HEK293 (cell line): ENCODE results near the gene ZCCHC7.

ENCODE experiments used
- CTCF ChIA-PET: fragments of 350-600 bp; formaldehyde crosslinking; extraction: SDS; loops from one replicate; lab custom pipeline; 2021; ENCODE audit warnings: antibody characterized with exemption; lab: Yijun Ruan, JAX
- POLR2A ChIA-PET: fragments of 300-600 bp; formaldehyde crosslinking; extraction: SDS; loops from one replicate; lab custom pipeline; 2020; ENCODE audit warnings: antibody characterized with exemption, inconsistent platforms; lab: Yijun Ruan, JAX
- H3K27ac ChIP-seq: fragments of 200-500 bp; sonication (Bioruptor generic); 2 replicates; pipeline ENCODE4 v1.5.1; 2014; ENCODE audit warnings: low read depth, low read length, control low read depth, inconsistent platforms; ENCODE audit errors: extremely low read depth
- H3K36me3 ChIP-seq, 2 experiments: fragments of 200-500 bp in 1 of 2; sonication (Bioruptor generic) in 1 of 2; 1 replicate in 1 of 2; 2 replicates in 1 of 2; pipeline ENCODE4 v1.5.1; 2014 to 2017; ENCODE audit warnings: inconsistent platforms in 2 of 2, low read length in 2 of 2; ENCODE audit not compliant: control insufficient read depth in 2 of 2, insufficient read depth in 1 of 2
- H3K4me1 ChIP-seq: fragments of 200-500 bp; sonication (Bioruptor generic); 2 replicates; pipeline ENCODE4 v1.5.1; 2014; ENCODE audit warnings: mild to moderate bottlenecking, low read length, inconsistent platforms; ENCODE audit not compliant: control insufficient read depth, insufficient read depth
- H3K4me3 ChIP-seq: 2 replicates; pipeline ENCODE4 v1.5.1; 2011; ENCODE audit warnings: low read depth, mild to moderate bottlenecking, control low read depth, low read length, moderate library complexity
- H3K9me3 ChIP-seq: fragments of 200-500 bp; sonication (Bioruptor generic); 2 replicates; pipeline ENCODE4 v1.5.1; 2014; ENCODE audit warnings: low read depth, low read length, inconsistent platforms; ENCODE audit not compliant: control insufficient read depth, insufficient read depth
- HOXA7 ChIP-seq: sonication (generic); formaldehyde crosslinking; IDR thresholded peaks from 2 replicates; pipeline ENCODE4 v1.8.1; 2022; ENCODE audit warnings: missing genetic modification reagents, borderline replicate concordance
- MEIS1 ChIP-seq: sonication (generic); formaldehyde crosslinking; IDR thresholded peaks from 2 replicates; pipeline ENCODE4 v1.8.1; 2022; ENCODE audit warnings: missing genetic modification reagents, mild to moderate bottlenecking, borderline replicate concordance
- SETDB1 ChIP-seq: IDR thresholded peaks from one replicate; pipeline ENCODE4 v1.6.1; 2017; ENCODE audit warnings: mild to moderate bottlenecking, low read length, moderate library complexity, mixed read lengths; ENCODE audit not compliant: insufficient read length
- WT1 ChIP-seq: fragments of 450-650 bp; formaldehyde crosslinking; IDR thresholded peaks from 2 replicates; pipeline ENCODE4 v1.5.1; 2016; ENCODE audit warnings: missing biosample characterization, missing genetic modification characterization
- ZBTB20 ChIP-seq: fragments of 450-650 bp; formaldehyde crosslinking; IDR thresholded peaks from 2 replicates; pipeline ENCODE4 v1.5.1; 2016; ENCODE audit warnings: missing biosample characterization, missing genetic modification characterization
- ZNF112 ChIP-seq: fragments of 450-650 bp; formaldehyde crosslinking; IDR thresholded peaks from 2 replicates; pipeline ENCODE4 v1.5.0; 2017; ENCODE audit warnings: missing biosample characterization, missing genetic modification characterization
- ZNF175 ChIP-seq: fragments of 450-650 bp; formaldehyde crosslinking; IDR thresholded peaks from 2 replicates; pipeline ENCODE4 v1.5.1; 2016; ENCODE audit warnings: missing biosample characterization, missing genetic modification characterization
- ZNF184 ChIP-seq: fragments of 450-650 bp; IDR thresholded peaks from 2 replicates; pipeline ENCODE4 v1.5.1; 2018; ENCODE audit warnings: missing biosample characterization, mild to moderate bottlenecking, missing genetic modification characterization
- ZNF223 ChIP-seq: fragments of 450-650 bp; formaldehyde crosslinking; IDR thresholded peaks from 2 replicates; pipeline ENCODE4 v1.5.1; 2016; ENCODE audit warnings: missing biosample characterization, missing genetic modification characterization
- ZNF23 ChIP-seq: fragments of 450-650 bp; formaldehyde crosslinking; IDR thresholded peaks from 2 replicates; pipeline ENCODE4 v1.5.1; 2016; ENCODE audit warnings: missing biosample characterization, missing genetic modification characterization, borderline replicate concordance
- ZNF248 ChIP-seq: fragments of 450-650 bp; formaldehyde crosslinking; IDR thresholded peaks from 2 replicates; pipeline ENCODE4 v1.5.1; 2017; ENCODE audit warnings: missing biosample characterization, missing genetic modification characterization
- ZNF354C ChIP-seq: fragments of 450-650 bp; formaldehyde crosslinking; IDR thresholded peaks from 2 replicates; pipeline ENCODE4 v1.5.1; 2016; ENCODE audit warnings: missing biosample characterization, missing genetic modification characterization, low read depth, borderline replicate concordance
- ZNF366 ChIP-seq: fragments of 450-650 bp; formaldehyde crosslinking; conservative IDR thresholded peaks from 2 replicates; pipeline ENCODE4 v1.5.1; 2016; ENCODE audit warnings: missing biosample characterization, missing genetic modification characterization
- ZNF394 ChIP-seq: fragments of 450-650 bp; formaldehyde crosslinking; IDR thresholded peaks from 2 replicates; pipeline ENCODE4 v1.5.1; 2016; ENCODE audit warnings: missing biosample characterization, missing genetic modification characterization, mild to moderate bottlenecking, moderate library complexity, borderline replicate concordance
- ZNF521 ChIP-seq: fragments of 450-650 bp; formaldehyde crosslinking; IDR thresholded peaks from 2 replicates; pipeline ENCODE4 v1.5.1; 2017; ENCODE audit warnings: missing biosample characterization, mild to moderate bottlenecking, missing genetic modification characterization
- ZNF561 ChIP-seq: fragments of 450-650 bp; IDR thresholded peaks from 2 replicates; pipeline ENCODE4 v1.5.1; 2018; ENCODE audit warnings: missing biosample characterization, missing genetic modification characterization, borderline replicate concordance
- ZNF571 ChIP-seq: fragments of 450-650 bp; formaldehyde crosslinking; IDR thresholded peaks from 2 replicates; pipeline ENCODE4 v1.5.0; 2017; ENCODE audit warnings: missing biosample characterization, missing genetic modification characterization
- ZNF621 ChIP-seq: fragments of 450-650 bp; formaldehyde crosslinking; IDR thresholded peaks from 2 replicates; pipeline ENCODE4 v1.5.1; 2017; ENCODE audit warnings: missing biosample characterization, missing genetic modification characterization
- ZNF623 ChIP-seq: fragments of 450-650 bp; formaldehyde crosslinking; IDR thresholded peaks from 2 replicates; pipeline ENCODE4 v1.5.1; 2016; ENCODE audit warnings: missing biosample characterization, missing genetic modification characterization
- ZNF626 ChIP-seq: fragments of 450-650 bp; sonication (Bioruptor Pico); formaldehyde crosslinking; IDR thresholded peaks from 2 replicates; pipeline ENCODE4 v1.5.1; 2018; ENCODE audit warnings: missing biosample characterization, missing genetic modification characterization, inconsistent platforms
- ZNF654 ChIP-seq: fragments of 450-650 bp; formaldehyde crosslinking; IDR thresholded peaks from 2 replicates; pipeline ENCODE4 v1.5.1; 2016; ENCODE audit warnings: low read depth, missing biosample characterization, missing genetic modification characterization
- ZNF707 ChIP-seq: fragments of 450-650 bp; formaldehyde crosslinking; IDR thresholded peaks from 2 replicates; pipeline ENCODE4 v1.5.1; 2016; ENCODE audit warnings: missing biosample characterization, missing genetic modification characterization
- ZNF747 ChIP-seq: fragments of 450-650 bp; formaldehyde crosslinking; IDR thresholded peaks from 2 replicates; pipeline ENCODE4 v1.5.1; 2016; ENCODE audit warnings: missing biosample characterization, missing genetic modification characterization
- ZSCAN23 ChIP-seq: fragments of 450-650 bp; formaldehyde crosslinking; IDR thresholded peaks from 2 replicates; pipeline ENCODE4 v1.5.1; 2016; ENCODE audit warnings: missing biosample characterization, missing genetic modification characterization
- TF ChIP-seq, protein P1 (sequence below): fragments of 450-650 bp; formaldehyde crosslinking; IDR thresholded peaks from 2 replicates; pipeline ENCODE4 v1.5.1; 2017; ENCODE audit warnings: missing biosample characterization, missing genetic modification characterization
- TF ChIP-seq, protein P2 (sequence below): fragments of 450-650 bp; formaldehyde crosslinking; IDR thresholded peaks from 2 replicates; pipeline ENCODE4 v1.5.1; 2016; ENCODE audit warnings: missing biosample characterization, missing genetic modification characterization, low read depth
- TF ChIP-seq, protein P3 (sequence below): fragments of 450-650 bp; formaldehyde crosslinking; IDR thresholded peaks from 2 replicates; pipeline ENCODE4 v1.5.1; 2017; ENCODE audit warnings: missing biosample characterization, missing genetic modification characterization
- TF ChIP-seq, protein P4 (sequence below): fragments of 450-650 bp; formaldehyde crosslinking; IDR thresholded peaks from 2 replicates; pipeline ENCODE4 v1.5.1; 2016; ENCODE audit warnings: missing biosample characterization, missing genetic modification characterization

Gene ZCCHC7

DNA sequence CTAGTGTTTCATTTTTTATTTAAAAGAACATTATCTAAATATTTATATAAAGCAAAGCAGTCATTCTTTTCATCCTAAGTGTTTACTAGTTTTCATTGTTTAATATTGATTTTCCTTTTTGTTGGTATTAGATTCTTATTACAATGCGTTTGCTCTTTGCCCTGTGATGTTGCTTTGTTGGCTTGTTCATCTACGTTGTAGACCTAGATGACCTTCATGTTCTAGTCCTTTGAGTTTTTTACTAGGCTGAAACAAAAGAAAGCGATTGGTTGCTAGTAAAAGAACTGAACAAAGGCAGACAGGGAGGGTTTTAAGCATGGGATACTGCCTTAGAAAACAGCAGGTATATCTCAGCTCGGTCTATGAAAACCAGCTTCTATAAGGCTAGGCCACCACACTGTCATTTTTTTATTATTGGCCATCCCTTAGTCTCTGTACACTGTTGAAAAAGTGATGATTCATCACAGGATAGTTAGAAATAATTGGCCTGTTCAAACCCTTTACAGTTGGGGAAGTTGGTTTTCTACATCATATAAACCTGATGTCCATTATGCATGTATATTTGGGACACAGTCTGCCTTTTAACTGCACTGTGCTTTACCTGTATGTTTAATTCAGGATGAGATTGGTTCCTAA, 119.0 kb downstream of the ZCCHC7 start:
- Histone ChIP-seq H3K4me3 (no peak overlapping the region), H3K36me3 (no peaks in the 10 kb centered on the region), H3K4me1 (no peaks in the 10 kb centered on the region)
- ChIA-PET POLR2A (no interaction called here), CTCF (no interaction called here)
- TF ChIP-seq, protein P1, sequence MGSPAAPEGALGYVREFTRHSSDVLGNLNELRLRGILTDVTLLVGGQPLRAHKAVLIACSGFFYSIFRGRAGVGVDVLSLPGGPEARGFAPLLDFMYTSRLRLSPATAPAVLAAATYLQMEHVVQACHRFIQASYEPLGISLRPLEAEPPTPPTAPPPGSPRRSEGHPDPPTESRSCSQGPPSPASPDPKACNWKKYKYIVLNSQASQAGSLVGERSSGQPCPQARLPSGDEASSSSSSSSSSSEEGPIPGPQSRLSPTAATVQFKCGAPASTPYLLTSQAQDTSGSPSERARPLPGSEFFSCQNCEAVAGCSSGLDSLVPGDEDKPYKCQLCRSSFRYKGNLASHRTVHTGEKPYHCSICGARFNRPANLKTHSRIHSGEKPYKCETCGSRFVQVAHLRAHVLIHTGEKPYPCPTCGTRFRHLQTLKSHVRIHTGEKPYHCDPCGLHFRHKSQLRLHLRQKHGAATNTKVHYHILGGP, result no peak
- TF ChIP-seq ZNF623 (tag by site-specific recombination) (no peak), ZNF561 (no peak), ZNF747 (no peak), ZNF654 (tag by site-specific recombination) (no peak), ZNF223 (tag by site-specific recombination) (no peak), SETDB1 (no peak), HOXA7 (CRISPR knock-in tag) (no peak), WT1 (tag by site-specific recombination) (no peak), ZNF621 (no peak), ZNF394 (no peak), ZNF175 (no peak), ZNF366 (tag by site-specific recombination) (no peak)
- TF ChIP-seq, protein P2, sequence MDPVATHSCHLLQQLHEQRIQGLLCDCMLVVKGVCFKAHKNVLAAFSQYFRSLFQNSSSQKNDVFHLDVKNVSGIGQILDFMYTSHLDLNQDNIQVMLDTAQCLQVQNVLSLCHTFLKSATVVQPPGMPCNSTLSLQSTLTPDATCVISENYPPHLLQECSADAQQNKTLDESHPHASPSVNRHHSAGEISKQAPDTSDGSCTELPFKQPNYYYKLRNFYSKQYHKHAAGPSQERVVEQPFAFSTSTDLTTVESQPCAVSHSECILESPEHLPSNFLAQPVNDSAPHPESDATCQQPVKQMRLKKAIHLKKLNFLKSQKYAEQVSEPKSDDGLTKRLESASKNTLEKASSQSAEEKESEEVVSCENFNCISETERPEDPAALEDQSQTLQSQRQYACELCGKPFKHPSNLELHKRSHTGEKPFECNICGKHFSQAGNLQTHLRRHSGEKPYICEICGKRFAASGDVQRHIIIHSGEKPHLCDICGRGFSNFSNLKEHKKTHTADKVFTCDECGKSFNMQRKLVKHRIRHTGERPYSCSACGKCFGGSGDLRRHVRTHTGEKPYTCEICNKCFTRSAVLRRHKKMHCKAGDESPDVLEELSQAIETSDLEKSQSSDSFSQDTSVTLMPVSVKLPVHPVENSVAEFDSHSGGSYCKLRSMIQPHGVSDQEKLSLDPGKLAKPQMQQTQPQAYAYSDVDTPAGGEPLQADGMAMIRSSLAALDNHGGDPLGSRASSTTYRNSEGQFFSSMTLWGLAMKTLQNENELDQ, result no peak
- TF ChIP-seq, all 188 proteins: peak for 0
- H3K27ac ChIP-seq, result no peak overlapping the region
- no peaks in the 10 kb centered on the region for H3K9me3 ChIP-seq

DNA sequence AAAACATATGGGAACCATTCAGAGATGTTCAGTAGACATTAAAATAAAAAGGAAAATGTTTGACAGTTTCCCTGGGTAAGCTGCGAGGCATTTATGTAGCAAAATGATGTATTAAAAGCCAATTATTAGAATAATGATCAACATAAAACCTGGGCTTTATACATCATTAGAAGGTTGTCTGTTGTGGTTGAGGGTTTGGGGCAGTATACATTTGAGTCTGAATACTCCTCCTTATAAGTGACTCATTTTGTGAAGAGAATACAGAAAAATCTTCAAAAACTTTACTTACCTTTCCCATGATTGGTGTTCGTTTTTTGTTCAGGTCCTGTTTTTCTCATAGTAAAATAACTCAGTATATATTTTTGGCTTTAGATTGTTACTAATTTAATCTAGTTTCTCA, 119.5 kb downstream of the ZCCHC7 start:
- no peaks in the 10 kb centered on the region for H3K9me3 ChIP-seq
- ChIA-PET CTCF (no interaction called here), POLR2A (no interaction called here)
- no peak overlapping the region for H3K27ac ChIP-seq
- TF ChIP-seq ZSCAN23 (tag by site-specific recombination) (no peak), ZNF354C (tag by site-specific recombination) (no peak), ZNF571 (no peak), ZNF621 (no peak), ZNF626 (no peak), ZNF184 (tag by site-specific recombination) (no peak), MEIS1 (CRISPR knock-in tag) (no peak), ZNF521 (tag by site-specific recombination) (no peak)
- no peaks in the 10 kb centered on the region for H3K4me1 ChIP-seq
- no peaks in the 10 kb centered on the region for H3K36me3 ChIP-seq
- H3K4me3 ChIP-seq, result no peak overlapping the region

DNA sequence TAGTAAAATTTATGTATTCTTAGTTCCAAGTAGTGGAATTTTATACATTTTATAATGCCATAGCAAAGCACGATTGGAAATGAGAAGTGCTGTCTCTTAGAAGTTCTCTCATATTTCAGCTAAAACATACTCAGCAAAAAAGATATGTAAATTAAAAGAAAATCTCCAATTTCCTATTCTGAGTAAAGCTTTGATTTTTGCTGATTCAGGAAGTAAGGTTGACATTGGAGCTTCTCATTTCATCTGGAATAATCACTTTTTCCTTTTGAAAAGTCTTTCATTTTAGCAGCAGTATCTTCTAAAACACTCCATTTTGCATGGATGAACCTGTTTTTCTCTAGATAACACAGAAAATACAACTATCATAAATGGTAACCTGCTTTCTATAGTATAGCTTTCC, 121.0 kb downstream of the ZCCHC7 start:
- Histone ChIP-seq H3K9me3 (no peaks in the 10 kb centered on the region), H3K4me1 (no peaks in the 10 kb centered on the region), H3K27ac (no peak overlapping the region), H3K4me3 (no peak overlapping the region), H3K36me3 (no peaks in the 10 kb centered on the region)
- CTCF ChIA-PET, result no interaction called here
- POLR2A ChIA-PET, result no interaction called here
- TF ChIP-seq ZNF112 (tag by site-specific recombination) (no peak), ZNF707 (tag by site-specific recombination) (no peak), ZBTB20 (tag by site-specific recombination) (no peak), ZNF223 (tag by site-specific recombination) (no peak), ZNF23 (tag by site-specific recombination) (no peak), ZNF394 (no peak), ZNF248 (no peak), ZSCAN23 (tag by site-specific recombination) (no peak)
- TF ChIP-seq, protein P3, sequence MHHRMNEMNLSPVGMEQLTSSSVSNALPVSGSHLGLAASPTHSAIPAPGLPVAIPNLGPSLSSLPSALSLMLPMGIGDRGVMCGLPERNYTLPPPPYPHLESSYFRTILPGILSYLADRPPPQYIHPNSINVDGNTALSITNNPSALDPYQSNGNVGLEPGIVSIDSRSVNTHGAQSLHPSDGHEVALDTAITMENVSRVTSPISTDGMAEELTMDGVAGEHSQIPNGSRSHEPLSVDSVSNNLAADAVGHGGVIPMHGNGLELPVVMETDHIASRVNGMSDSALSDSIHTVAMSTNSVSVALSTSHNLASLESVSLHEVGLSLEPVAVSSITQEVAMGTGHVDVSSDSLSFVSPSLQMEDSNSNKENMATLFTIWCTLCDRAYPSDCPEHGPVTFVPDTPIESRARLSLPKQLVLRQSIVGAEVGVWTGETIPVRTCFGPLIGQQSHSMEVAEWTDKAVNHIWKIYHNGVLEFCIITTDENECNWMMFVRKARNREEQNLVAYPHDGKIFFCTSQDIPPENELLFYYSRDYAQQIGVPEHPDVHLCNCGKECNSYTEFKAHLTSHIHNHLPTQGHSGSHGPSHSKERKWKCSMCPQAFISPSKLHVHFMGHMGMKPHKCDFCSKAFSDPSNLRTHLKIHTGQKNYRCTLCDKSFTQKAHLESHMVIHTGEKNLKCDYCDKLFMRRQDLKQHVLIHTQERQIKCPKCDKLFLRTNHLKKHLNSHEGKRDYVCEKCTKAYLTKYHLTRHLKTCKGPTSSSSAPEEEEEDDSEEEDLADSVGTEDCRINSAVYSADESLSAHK (tag by site-specific recombination), result no peak
- TF ChIP-seq, protein P4, sequence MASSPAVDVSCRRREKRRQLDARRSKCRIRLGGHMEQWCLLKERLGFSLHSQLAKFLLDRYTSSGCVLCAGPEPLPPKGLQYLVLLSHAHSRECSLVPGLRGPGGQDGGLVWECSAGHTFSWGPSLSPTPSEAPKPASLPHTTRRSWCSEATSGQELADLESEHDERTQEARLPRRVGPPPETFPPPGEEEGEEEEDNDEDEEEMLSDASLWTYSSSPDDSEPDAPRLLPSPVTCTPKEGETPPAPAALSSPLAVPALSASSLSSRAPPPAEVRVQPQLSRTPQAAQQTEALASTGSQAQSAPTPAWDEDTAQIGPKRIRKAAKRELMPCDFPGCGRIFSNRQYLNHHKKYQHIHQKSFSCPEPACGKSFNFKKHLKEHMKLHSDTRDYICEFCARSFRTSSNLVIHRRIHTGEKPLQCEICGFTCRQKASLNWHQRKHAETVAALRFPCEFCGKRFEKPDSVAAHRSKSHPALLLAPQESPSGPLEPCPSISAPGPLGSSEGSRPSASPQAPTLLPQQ, result no peak
